HG03064 (cell line): ENCODE data around the gene STEAP1B.
"Not testable (repeated sequence)": the region's sequence is repeated elsewhere in the genome, so short reads cannot be mapped to it uniquely, and the experiment has no call there.

ENCODE experiments used
- ATAC-seq: cut with Tn5 transposase; IDR thresholded peaks from one replicate; pipeline ENCODE4 v1.9.1; 2021; ENCODE audit warnings: low read depth; ENCODE audit not compliant: unreplicated experiment

Gene STEAP1B

DNA sequence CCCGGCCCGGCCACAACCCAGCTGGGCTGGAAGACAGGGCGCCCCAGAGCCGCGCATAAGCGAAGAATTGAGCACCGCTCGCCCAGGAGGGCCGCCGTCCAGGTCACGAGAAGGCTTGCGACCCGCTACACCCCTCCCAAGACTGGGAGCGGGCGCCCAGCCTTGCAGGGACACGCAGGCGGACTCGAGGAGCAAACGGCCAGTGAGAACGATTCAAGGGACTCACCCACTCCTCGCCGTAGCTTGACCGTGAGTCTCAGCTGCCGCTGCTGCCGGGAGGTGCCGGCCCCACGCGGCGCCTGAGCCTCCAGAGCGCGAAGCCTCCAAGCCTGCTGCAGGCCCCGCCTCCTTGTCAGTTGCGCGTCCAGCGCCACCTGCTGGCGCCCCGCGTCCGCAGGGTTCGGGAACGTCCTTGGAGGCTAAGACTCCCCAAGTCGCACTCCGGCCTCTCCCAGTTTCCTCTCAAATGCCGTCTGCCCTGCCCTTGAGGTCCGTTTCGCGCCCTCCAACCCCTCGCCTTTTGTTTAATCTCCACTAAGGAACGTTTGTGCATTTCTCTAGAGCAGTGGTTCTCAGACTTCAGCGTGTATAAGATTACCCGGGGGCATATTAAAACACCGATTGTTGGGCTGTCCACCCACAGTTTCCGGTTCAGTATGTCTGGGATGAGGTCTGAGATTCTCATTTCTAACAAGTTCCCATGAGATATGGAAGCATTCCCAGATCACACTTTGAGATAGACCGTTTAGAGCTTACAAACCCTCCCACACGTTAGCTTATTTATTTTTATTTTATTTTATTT is at the start of gene STEAP1B:
Gene STEAP1B (minus strand): TSS at position 301 of the 802 bp plus-strand sequence. CDS start 5,333 bp downstream, outside the sequence.
- ATAC-seq, result peak; percentile 91

DNA sequence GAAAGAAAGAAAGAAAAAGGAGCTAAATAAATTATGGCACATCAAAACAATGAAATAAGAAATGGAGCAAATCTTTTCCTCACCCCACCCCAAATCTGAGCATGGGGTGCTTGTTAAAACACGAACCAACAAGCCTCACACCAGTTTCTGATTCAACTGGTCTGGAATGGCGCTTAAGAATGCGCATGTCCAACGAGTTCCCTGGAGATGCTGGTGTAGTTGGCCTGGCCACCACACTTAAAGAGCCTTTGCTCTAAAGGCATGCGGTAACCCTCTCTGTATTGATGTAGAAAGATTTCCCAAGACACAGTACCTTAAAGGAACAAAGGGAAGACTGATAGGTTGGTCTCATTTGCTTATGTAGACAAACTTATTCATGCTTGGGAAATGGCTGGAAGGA is 49.1 kb upstream of the STEAP1B start:
- no peak for ATAC-seq

DNA sequence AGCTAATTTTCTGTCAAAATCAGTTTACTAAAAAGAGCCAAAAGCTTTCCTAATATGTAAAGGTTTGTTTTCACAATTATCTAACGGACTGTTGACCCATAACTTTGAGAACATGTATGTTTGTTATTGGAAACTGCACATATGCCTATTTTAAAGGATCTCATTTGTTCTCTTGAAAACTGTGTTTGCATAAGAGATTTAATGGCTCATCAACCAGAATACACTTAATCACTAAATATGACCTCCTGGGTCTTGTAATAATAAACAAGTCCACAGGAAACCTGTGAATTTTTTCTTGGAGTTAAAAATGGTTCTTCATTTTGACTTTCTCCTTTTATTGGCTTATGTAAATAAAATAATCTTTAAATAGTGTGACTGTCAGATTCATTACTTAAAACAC is 48.3 kb upstream of the STEAP1B start:
- ATAC-seq, result no peak

DNA sequence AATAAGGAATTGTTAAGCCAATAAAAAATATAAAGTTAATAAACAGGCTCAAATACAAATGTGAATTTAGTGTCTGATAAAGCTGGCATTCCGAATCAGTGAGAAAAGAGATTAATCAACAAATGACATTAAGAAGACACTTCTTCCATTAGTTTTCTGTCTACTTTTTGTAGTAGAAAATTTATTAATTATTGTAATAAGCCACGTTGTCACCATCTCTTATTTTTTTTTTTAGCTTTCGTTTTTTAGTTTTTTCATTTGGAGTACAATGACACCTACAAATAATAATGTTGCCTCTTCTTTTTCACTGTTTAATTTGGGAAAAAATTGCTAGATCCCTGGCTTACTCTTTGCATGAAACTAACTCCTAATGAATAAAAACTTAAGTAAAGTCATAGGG is 46.8 kb upstream of the STEAP1B start:
- no peak for ATAC-seq

DNA sequence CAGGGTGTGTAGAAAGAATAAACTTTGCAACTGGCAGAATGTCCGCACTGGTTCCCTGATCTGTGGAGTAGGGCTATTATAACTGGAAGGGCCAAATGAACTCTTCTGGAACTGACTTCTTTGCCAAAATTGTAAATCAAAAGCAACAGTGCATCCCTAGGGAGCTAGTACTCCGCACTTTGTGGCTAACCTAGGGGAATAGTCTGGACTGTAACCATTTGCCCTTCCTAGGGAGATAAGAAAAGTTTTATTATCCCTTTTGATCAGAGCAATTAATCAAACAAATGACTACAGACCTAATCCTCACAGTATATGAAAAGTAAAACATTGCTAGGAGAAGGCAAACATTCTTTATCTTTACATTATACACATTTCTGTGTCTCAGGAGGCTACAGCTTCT is 45.5 kb upstream of the STEAP1B start:
- ATAC-seq, result no peak

DNA sequence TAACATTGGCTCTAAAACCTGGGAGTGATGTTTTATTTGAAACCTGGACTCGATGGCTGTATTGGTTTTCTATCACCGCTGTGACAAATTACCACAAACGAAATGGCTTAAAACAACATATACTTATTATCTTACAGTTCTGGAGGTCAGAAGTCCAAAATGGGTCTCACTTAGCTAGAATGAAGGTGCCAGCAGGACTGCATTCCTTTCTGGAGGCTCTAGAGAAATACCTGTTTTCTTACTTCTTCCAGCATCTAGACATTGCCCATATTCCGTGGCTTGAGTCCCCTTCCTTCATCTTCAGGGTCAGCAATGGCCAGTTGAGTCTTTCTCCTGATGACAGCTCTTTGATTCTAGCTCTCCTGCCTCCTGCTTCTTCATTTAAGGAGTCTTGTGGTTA is 44.3 kb upstream of the STEAP1B start:
- ATAC-seq, result no peak

DNA sequence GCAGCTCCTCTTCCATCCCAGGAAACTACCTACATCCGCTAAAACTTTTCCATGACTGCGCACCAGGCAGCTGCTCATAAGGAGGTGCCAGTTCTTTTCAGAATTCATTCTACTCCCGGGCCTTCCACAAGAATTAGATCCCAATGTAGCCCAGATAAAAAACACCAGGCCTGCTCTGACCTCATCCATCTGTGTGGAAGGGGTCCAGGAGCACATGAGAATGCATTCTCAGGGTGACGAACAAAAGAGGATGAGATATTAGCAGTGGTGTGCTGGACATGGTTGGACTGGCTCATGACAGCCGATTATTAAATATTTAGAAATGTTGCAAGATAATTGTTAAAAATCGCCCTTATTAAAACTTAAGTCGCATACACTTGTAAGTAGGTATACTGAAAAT is 43.2 kb upstream of the STEAP1B start:
- ATAC-seq, result no peak

DNA sequence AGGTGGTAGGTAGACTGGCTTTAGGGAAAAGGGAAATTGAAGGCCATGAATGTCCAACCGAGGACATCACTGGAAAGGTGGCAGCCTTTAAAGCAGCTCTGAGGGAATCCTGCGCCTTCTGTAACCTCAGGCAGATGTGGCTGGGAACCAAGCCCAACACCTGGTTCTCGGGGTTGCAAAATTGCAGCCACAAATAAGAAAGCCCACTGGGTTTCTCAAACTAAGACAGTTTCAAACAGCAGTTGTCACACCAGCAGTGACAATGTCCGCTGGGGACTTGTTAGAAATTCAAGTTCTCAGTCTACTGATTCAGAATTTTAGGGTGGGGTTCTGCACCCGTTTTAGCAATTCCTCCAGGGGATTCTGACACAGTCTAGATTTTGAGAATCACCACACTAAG is 42.7 kb upstream of the STEAP1B start:
- no peak for ATAC-seq

DNA sequence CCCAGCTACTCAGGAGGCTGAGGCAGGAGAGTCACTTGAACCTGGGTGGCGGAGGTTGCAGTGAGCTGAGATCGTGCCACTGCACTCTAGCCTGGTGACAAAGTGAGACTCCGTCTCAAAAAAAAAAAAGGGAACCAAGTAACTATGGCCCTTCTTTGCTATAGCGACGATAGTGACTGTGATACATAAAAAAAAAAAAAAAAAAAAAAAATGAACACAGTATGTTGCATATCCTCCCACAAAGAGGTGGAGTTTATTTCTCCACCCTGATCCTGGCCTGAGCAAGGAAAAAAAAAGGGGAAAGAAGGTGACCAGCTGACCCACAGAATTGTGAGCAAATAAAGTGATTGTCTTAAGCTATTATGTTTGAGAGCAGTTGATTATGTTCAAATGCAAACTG is 42.3 kb upstream of the STEAP1B start:
- no peak for ATAC-seq

DNA sequence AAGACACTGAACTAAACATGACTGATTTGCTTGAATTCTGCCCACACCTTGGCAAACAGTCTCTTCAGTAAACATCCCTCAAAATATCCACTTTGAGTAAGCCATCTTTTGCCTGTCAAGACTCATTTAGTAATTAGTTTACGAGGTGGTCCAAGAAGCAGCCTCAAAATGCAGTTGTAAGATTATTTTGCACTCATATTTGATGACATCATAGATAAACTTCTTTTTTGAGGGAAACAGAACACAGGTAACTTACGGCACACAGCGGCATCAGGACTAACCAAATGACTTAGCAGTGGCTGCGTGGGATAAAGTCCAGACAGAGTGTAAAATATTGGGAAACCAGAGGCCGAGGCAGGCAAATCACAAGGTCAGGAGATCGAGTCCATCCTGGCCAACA is 41.8 kb upstream of the STEAP1B start:
- ATAC-seq, result no peak

DNA sequence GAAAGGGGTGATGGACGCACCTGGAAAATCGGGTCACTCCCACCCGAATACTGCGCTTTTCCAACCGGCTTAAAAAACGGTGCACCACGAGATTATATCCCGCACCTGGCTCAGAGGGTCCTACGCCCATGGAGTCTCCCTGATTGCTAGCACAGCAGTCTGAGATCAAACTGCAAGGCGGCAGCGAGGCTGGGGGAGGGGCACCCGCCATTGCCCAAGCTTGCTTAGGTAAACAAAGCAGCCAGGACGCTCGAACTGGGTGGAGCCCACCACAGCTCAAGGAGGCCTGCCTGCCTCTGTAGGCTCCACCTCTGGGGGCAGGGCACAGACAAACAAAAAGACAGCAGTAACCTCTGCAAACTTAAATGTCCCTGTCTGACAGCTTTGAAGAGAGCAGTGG is 28.5 kb upstream of the STEAP1B start:
- not testable (repeated sequence) for ATAC-seq

DNA sequence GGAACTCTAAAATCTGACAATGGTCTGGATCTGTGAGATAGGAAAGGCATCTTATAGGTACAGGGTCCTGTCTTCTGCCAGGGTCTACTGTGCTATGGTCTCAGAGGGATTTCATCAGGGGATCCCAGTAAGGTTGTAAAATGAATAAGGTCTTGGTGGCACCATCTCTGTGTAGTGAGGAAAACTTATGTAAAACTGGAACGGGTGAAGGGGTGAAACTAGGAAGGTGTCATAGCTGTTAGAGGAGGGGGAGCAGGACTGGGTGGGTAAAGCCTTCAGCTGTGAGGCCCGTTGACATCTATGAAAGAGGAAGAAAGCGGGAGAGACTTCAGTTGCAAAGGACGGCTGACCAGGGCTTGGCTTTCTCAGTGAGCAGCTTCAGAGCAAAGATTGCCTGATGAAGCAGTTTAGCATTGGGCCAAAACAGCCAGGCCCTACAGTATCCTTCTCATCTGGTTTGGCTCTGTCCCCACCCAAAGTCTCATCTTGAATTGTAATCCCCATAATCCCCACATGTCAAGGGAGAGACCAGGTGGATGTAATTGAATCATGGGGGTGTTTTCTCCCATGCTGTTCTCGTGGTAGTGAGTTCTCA is 24.5 kb upstream of the STEAP1B start:
- not testable (repeated sequence) for ATAC-seq

DNA sequence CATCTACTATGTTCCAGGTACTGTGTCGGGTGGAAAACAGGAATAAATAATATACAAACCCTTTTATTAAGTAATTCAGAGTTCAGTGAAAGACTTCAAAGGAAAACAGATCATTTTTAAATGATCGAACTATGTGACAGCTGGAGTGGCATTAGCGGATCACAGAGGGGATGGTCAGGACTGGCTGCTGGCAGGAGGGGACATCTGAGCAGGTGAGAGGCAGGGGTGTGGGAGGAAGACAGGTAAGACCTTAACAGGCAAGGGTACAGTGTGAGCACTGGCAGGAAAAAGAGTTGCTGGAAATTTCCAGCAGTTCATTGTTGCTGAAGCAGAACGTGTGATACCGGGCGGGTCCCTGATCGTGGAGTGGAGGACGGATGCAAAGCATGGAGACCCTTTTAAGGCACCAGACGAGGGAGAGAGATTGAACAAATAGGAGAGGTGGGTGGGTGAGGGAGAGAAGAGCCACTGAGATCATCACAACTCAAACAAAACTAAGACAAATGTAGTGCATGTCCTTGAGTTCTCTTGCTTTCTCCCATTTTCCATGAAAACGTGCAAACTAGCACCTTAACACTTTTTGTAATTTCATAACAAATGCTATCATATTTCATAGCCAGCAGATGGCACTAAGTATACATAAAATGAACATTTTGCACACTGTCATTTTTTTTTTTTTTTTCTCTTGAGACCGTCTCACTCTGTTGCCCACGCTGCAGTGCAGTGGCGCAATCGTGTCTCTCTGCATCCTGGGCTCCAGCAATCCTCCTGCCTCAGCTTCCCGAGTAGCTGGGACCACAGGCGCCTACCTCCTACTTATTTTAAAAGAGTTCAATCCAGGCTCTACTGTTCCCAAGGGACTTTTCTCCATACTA is 23.7 kb upstream of the STEAP1B start:
- not testable (repeated sequence) for ATAC-seq

DNA sequence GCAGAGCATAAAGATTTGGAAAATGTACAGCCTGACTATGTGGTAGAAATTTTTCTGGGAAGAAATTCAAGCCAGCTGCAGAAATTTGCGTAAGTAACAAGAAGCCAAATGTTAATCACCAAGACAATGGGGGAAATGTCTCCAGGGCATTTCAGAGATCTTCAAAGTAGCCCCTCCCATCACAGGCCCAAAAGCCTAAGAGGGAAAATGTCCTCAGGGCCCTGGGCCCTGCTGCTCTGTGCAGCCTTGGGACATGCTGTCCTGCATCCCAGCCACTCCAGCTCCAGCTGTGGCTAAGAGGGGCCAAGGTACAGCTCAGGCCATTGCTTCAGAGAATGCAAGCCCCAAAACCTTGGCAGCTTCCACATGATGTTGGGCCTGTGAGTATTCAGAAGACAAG is 19.6 kb upstream of the STEAP1B start:
- not testable (repeated sequence) for ATAC-seq

DNA sequence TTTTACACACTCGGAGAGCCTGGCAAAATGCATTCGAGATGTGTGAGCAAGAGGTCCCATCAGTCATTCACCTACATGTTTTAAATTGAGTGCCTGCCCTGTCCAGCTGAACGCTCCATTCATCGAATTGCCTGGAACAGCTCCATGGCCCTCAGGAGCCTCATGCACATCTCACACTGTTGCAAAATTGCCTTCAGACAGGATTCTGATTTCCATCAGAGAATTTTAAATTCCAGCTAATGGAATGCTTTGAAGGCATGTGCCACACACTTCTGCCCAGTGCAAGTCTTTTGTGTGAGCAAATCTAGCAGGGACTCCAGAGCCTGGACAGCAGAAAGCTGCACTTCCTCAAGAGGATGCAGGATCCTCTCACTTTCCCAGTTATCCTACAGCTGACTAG is 17.0 kb upstream of the STEAP1B start:
- not testable (repeated sequence) for ATAC-seq

DNA sequence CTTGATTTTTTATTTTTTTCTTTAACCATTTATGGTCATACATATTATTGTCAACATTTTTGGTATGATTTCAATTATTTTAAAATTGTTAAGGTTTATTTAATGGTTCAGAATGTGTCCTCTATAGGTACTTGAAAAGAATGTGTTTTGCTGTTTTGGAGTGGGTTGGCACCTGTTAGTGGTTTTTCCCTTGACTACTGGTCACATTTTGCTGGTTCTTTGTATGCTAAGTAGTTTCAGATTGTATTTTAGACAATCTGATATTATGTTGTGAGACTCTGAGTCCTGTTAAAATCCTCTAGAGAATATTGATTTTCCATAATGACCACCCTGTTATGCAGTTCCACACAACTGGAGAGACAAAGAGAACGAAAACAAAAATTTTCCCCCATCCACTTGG is 15.0 kb upstream of the STEAP1B start:
- not testable (repeated sequence) for ATAC-seq

DNA sequence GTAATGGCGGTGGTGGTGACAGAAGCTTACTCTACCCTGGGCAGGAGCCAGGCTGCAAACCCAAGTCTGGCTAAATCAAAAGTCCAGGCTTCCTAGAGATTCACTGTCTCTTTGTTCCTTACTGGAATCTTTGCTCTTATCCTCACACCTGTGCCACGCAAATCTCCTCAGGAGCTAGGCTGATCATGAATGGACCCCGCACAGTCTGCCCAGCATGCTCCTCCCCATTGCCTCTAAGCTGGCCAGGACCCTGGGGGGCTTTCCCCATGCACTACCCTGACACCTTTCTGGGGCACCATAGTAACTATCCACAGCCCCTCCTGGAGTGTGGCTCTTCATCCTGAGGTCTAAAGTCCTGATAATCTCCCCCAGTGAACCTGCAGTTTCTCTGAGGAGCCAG is 7.3 kb upstream of the STEAP1B start:
- ATAC-seq, result not testable (repeated sequence)

DNA sequence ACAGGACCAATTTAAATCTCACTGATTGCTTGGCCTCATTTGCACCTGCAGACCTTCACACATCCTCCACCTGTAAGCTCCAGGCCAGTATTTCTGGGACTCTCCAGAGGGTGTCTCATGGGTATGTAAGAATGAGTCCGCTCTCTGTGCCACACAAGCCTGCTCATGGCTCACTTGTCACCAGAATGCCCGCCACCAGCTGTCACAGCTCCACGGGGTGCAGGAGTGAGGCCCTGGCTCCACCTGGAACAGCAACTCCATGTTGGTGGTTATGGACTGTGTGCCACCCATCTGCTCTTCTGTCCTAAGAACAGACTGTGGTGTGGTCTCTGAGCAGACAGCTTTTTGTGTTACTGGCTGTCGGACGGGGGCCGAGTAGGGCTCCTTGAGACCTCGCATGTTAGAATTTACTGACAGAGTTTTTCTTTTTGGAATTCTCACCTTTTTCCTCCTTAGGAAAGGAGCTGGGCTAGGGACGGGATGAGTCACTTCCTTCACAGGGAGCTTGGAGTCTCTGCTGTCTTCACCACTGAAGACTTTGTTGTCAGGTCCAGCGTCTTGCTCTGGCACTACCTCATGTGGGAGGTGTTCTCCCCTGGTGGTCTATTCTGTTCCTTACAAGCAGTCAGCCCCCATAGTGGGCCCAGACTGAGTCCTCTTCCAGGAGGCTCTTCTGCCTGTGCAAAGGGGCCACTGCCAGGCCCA is 6.5 kb upstream of the STEAP1B start:
- not testable (repeated sequence) for ATAC-seq

DNA sequence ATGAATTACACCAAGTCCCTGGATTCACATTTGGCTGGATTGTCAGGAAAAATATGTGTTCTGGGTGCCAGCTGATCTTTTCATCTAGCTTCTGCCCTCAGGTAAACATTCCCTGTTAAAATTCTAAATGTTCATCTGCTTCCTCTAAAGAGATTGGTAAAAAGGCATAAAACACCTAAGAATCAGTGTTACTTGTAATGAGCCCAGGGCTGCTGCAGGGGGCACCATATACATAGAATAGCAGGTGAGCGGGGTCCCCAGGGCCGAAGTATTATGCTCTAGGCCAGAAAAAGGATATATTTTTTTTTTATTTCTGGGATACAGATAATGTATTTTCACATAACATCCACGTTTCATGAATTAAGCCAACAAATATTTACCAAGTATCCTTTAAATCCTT is 4.5 kb upstream of the STEAP1B start:
- not testable (repeated sequence) for ATAC-seq

DNA sequence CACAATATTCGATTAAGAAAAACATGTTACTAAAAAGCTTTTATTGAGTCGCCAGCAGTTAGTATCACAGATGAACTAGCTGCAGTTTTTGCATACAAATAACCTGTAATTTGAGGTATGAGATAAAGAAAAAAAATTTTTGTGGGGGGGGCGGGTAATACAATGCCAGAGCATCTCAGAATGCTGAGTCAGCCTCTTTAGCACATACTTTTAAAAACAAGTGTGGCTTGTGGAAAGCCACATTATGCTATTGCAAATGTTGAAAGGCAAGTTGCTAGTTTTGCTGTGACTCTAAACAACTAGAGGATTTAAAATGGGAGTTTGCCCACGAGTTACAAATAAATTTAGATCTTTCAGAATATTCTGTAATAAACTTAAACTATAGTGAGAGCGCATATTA is 2.1 kb upstream of the STEAP1B start:
- not testable (repeated sequence) for ATAC-seq

DNA sequence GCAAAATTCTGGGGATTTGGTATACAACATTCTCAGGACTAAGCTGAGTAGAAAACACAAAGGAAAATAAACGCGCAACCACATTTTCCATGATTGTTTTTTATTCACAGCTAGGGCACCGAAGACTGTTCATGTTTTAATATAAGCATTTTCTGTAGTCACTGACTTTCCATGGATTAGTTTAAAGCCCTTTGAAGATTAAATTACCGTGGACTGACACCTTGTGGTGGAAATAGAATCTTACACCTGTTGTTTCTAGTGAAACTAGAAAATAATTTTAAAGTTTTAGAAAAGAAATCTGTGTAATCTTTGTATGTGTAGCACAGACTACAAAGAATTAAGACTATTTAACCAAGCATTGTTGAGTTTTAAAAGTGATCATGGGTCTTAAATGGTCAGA is 1.3 kb upstream of the STEAP1B start:
- ATAC-seq, result not testable (repeated sequence)
